HEK293T (cell line): ENCODE data around the gene SH2D3C.

Experiments used
- CTCF ChIA-PET: fragments of 350-600 bp; formaldehyde crosslinking; extraction: SDS; loops from one replicate; lab custom pipeline; 2021; ENCODE audit warnings: antibody characterized with exemption, inconsistent platforms; lab: Yijun Ruan, JAX
- POLR2A ChIA-PET: fragments of 350-600 bp; formaldehyde crosslinking; extraction: SDS; loops from one replicate; lab custom pipeline; 2020; ENCODE audit warnings: antibody characterized with exemption, inconsistent platforms; lab: Yijun Ruan, JAX
- DNase-seq: peaks from one replicate; pipeline ENCODE4 v3.0.0; 2012; ENCODE audit warnings: mixed read lengths; ENCODE audit errors: extremely low spot score
- ARNT ChIP-seq: fragments of 450-650 bp; IDR thresholded peaks from 2 replicates; pipeline ENCODE4 v1.6.1; 2017; ENCODE audit warnings: mild to moderate bottlenecking
- BHLHE40 ChIP-seq: fragments of 450-650 bp; IDR thresholded peaks from 2 replicates; pipeline ENCODE4 v1.6.1; 2016; ENCODE audit warnings: mild to moderate bottlenecking, moderate library complexity, borderline replicate concordance
- CTBP1 ChIP-seq: fragments of 450-650 bp; IDR thresholded peaks from 2 replicates; pipeline ENCODE4 v1.6.1; 2016; ENCODE audit warnings: borderline replicate concordance
- ELF4 ChIP-seq: fragments of 450-650 bp; IDR thresholded peaks from 2 replicates; pipeline ENCODE4 v1.6.1; 2017; ENCODE audit warnings: antibody characterized with exemption
- FOXA1 ChIP-seq: fragments of 450-650 bp; IDR thresholded peaks from 2 replicates; pipeline ENCODE4 v1.6.1; 2016; ENCODE audit warnings: mild to moderate bottlenecking
- FOXK2 ChIP-seq: fragments of 450-650 bp; IDR thresholded peaks from 2 replicates; pipeline ENCODE4 v1.6.1; 2016; ENCODE audit warnings: mild to moderate bottlenecking
- FOXM1 ChIP-seq: fragments of 450-650 bp; IDR thresholded peaks from 2 replicates; pipeline ENCODE4 v1.6.1; 2017; ENCODE audit warnings: mild to moderate bottlenecking, borderline replicate concordance
- HDGF ChIP-seq: fragments of 450-650 bp; IDR thresholded peaks from 2 replicates; pipeline ENCODE4 v1.6.1; 2017; ENCODE audit warnings: antibody characterized with exemption, borderline replicate concordance
- L3MBTL2 ChIP-seq: fragments of 450-650 bp; conservative IDR thresholded peaks from 2 replicates; pipeline ENCODE4 v1.6.1; 2016; ENCODE audit warnings: mild to moderate bottlenecking
- LEF1 ChIP-seq: fragments of 450-650 bp; IDR thresholded peaks from 2 replicates; pipeline ENCODE4 v1.6.1; 2017; ENCODE audit warnings: mild to moderate bottlenecking, borderline replicate concordance
- NFRKB ChIP-seq: fragments of 450-650 bp; IDR thresholded peaks from 2 replicates; pipeline ENCODE4 v1.6.1; 2016; ENCODE audit warnings: mild to moderate bottlenecking, moderate library complexity
- SP1 ChIP-seq: fragments of 450-650 bp; IDR thresholded peaks from 2 replicates; pipeline ENCODE4 v1.6.1; 2017
- SUZ12 ChIP-seq: fragments of 450-650 bp; IDR thresholded peaks from 2 replicates; pipeline ENCODE4 v1.6.1; 2016; ENCODE audit warnings: mild to moderate bottlenecking
- TARDBP ChIP-seq: fragments of 450-650 bp; IDR thresholded peaks from 2 replicates; pipeline ENCODE4 v1.6.1; 2016
- ZNF384 ChIP-seq: fragments of 450-650 bp; IDR thresholded peaks from 2 replicates; pipeline ENCODE4 v1.6.1; 2016
- TF ChIP-seq, protein P1 (sequence below): fragments of 450-650 bp; IDR thresholded peaks from 2 replicates; pipeline ENCODE4 v1.6.1; 2016

The SH2D3C gene

GRCh38 chr9:127771570-127772189 is 6.8 kb downstream of the SH2D3C start:
- no peak for TF ChIP-seq L3MBTL2
- TF ChIP-seq LEF1 = no peak
- TF ChIP-seq, protein P1, sequence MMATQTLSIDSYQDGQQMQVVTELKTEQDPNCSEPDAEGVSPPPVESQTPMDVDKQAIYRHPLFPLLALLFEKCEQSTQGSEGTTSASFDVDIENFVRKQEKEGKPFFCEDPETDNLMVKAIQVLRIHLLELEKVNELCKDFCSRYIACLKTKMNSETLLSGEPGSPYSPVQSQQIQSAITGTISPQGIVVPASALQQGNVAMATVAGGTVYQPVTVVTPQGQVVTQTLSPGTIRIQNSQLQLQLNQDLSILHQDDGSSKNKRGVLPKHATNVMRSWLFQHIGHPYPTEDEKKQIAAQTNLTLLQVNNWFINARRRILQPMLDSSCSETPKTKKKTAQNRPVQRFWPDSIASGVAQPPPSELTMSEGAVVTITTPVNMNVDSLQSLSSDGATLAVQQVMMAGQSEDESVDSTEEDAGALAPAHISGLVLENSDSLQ = no peak
- TF ChIP-seq FOXK2 = no peak
- no peak for DNase-seq
- ChIA-PET POLR2A (interaction anchor here (1.0 to 1.2 kb wide), 2 partner anchors 14 to 37 kb away, joined by 9 read pairs; partner anchors contain the start of genes CDK9 and TOR2A), CTCF (interaction anchor here (1.0 to 1.3 kb wide), 4 partner anchors 11 to 150 kb away, joined by 3 to 10 read pairs (median 5); partner anchors contain the start of genes CDK9 and TOR2A)

DNA sequence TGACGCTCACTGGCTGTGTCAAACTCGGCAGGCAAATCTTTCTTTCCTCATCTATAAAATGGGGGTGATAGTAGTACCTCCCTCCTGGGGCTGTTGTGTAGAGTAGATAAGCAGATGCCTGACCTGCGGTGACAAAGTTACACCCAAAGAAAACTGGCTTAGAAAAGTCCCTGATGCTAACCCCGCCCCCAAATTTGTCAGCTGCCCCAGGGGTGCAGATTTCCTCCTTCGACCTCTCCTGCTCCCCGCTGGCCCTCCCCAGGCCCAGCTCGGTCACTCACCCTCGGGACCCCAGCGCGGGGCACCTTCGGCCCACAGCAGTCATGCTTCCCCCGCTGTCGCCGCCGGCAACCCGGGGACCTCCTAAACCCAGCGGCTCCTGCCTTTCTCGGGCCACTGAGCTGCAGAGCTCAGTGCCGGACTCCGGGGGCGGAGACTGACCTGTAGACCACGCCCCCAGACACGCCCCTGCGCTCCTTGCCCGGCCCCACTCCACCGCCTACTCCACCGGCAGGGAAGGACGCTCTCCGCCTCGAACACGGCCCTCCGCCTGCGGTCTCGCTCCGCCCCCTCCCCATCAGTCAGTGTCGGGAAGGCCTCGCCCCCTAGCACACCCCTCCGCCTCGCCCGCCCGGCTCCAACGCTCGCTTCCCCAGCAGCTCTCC is 7.4 kb downstream of the SH2D3C start:
- CTCF ChIA-PET = interaction anchor here (0.6 to 1.3 kb wide), 5 partner anchors 12 to 266 kb away, joined by 3 to 10 read pairs (median 3); partner anchors contain the start of genes CDK9 and TOR2A
- POLR2A ChIA-PET = interaction anchor here (1.0 to 1.2 kb wide), 2 partner anchors 14 to 36 kb away, joined by 9 read pairs; partner anchors contain the start of genes CDK9 and TOR2A
- TF ChIP-seq NFRKB (no peak), SP1 (no peak; the same call in 1 of the 2 replicates), L3MBTL2 (no peak), ELF4 (no peak), FOXA1 (no peak), HDGF (no peak)
- TF ChIP-seq, protein P1 = peak; percentile 98
- peak; percentile 99 for DNase-seq

- DNase-seq = no peak
- TF ChIP-seq LEF1 = no peak
- no peak for TF ChIP-seq ARNT
- TF ChIP-seq TARDBP = no peak
- TF ChIP-seq, protein P1 = no peak
- no peak for TF ChIP-seq HDGF
- TF ChIP-seq CTBP1 = no peak
- no peak for TF ChIP-seq FOXK2
- no peak for TF ChIP-seq L3MBTL2
- no peak for TF ChIP-seq ELF4
- POLR2A ChIA-PET = interaction anchor here (1.0 to 1.2 kb wide), 2 partner anchors 15 to 36 kb away, joined by 9 read pairs; partner anchors contain the start of genes CDK9 and TOR2A
- CTCF ChIA-PET = interaction anchor here (0.6 to 1.3 kb wide), 5 partner anchors 12 to 266 kb away, joined by 3 to 10 read pairs (median 3); partner anchors contain the start of genes CDK9 and TOR2A
Observed at GRCh38 chr9:127770583-127770904, 7.9 kb downstream of the SH2D3C start.

- ChIA-PET CTCF (interaction anchor here (0.6 kb wide), 1 partner anchor 676 kb away, joined by 3 read pairs; no protein-coding TSS in a partner anchor), POLR2A (interaction anchor here (0.8 kb wide), 1 partner anchor 16 kb away, joined by 4 read pairs; the partner anchor contains the start of gene CDK9)
- DNase-seq = no peak
- TF ChIP-seq HDGF (no peak), SP1 (no peak), ZNF384 (no peak), CTBP1 (no peak), LEF1 (no peak), FOXK2 (no peak), FOXM1 (no peak), NFRKB (no peak), ARNT (no peak), BHLHE40 (no peak), L3MBTL2 (no peak), ELF4 (no peak), FOXA1 (no peak), TARDBP (no peak), SUZ12 (no peak)
- TF ChIP-seq, protein P1 = no peak
Observed at GRCh38 chr9:127769929-127770582, 8.4 kb downstream of the SH2D3C start.

DNA sequence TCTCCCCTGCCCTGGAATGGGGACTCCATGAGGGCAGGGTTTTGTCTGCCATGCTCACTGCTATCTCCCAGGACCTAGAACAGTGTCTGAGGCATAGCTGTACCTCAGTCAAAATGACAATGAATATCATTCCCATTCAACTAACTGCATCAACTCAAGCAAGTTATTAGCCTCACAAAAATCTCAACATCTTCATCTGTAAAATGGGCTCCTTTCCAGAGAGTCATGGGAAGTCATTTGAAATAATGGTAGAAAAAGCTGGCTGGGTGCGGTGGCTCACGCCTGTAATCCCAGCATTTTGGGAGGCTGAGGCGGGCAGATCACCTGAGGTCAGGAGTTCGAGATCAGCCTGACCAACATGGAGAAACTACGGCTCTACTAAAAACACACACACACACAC is 9.4 kb downstream of the SH2D3C start:
- CTCF ChIA-PET = interaction anchor here (0.7 kb wide), 1 partner anchor 18 kb away, joined by 4 read pairs; no protein-coding TSS in a partner anchor
- POLR2A ChIA-PET = no interaction called here
- no peak for TF ChIP-seq SUZ12
- TF ChIP-seq SP1 = no peak
- no peak for TF ChIP-seq BHLHE40
- TF ChIP-seq FOXA1 = no peak
- TF ChIP-seq FOXK2 = no peak
- TF ChIP-seq NFRKB = no peak
- no peak for TF ChIP-seq ELF4
- TF ChIP-seq, protein P1 = no peak
- no peak for TF ChIP-seq HDGF
- no peak for TF ChIP-seq ARNT
- TF ChIP-seq TARDBP = no peak
- no peak for TF ChIP-seq FOXM1
- TF ChIP-seq CTBP1 = no peak
- TF ChIP-seq ZNF384 = no peak
- no peak for TF ChIP-seq LEF1
- DNase-seq = no peak
